OCI-LY3 (cell line): Measurements from ENCODE around the gene HSPB2.
A peak's percentile ranks its signal among the peaks of the same experiment; 100 is the strongest.

Source experiments
- H2AFZ ChIP-seq: fragments of 200-600, 300-600 bp; shearing (Covaris generic); 2 replicates; pipeline ENCODE4 v1.6.0; 2014; ENCODE audit warnings: antibody characterized with exemption, low read depth, low read length
- H3K27ac ChIP-seq: fragments of 200-600, 300-600 bp; sonication (generic); 2 replicates; pipeline ENCODE4 v1.5.1; 2014; ENCODE audit warnings: mild to moderate bottlenecking, low read length, moderate library complexity, mixed read lengths
- H3K27me3 ChIP-seq: fragments of 200-600, 300-600 bp; sonication (generic); 2 replicates; pipeline ENCODE4 v1.6.1; 2014; ENCODE audit warnings: low read depth, low read length, mixed read lengths
- H3K36me3 ChIP-seq: fragments of 200-600, 300-600 bp; sonication (generic); replicated peaks from 2 replicates; pipeline ENCODE3; 2014; ENCODE audit warnings: low read depth, low read length, mixed read lengths
- H3K4me1 ChIP-seq: fragments of 300-600, 200-600 bp; sonication (generic); 2 replicates; pipeline ENCODE4 v1.6.1; 2014; ENCODE audit warnings: low read length, mixed read lengths
- H3K4me2 ChIP-seq: fragments of 200-600, 300-600 bp; sonication (generic); 2 replicates; pipeline ENCODE4 v1.6.1; 2014; ENCODE audit warnings: low read length, mixed read lengths
- H3K4me3 ChIP-seq: fragments of 300-600, 200-600 bp; sonication (generic); 2 replicates; pipeline ENCODE4 v1.5.1; 2014; ENCODE audit warnings: antibody characterized with exemption, mild to moderate bottlenecking, low read length, moderate library complexity
- H3K79me2 ChIP-seq: fragments of 300-600, 200-600 bp; shearing (Covaris generic); 2 replicates; pipeline ENCODE4 v1.6.1; 2014; ENCODE audit warnings: mild to moderate bottlenecking, low read length, mixed read lengths
- H3K9ac ChIP-seq: fragments of 300-600, 200-600 bp; shearing (Covaris generic); 2 replicates; pipeline ENCODE4 v1.6.0; 2014; ENCODE audit warnings: mild to moderate bottlenecking, low read length, moderate library complexity
- H3K9me3 ChIP-seq: fragments of 200-600, 300-600 bp; shearing (Covaris generic); 2 replicates; pipeline ENCODE4 v1.6.1; 2014; ENCODE audit warnings: low read length, mixed read lengths; ENCODE audit not compliant: insufficient read depth
- H4K20me1 ChIP-seq: fragments of 200-600, 300-600 bp; sonication (generic); 2 replicates; pipeline ENCODE4 v1.6.1; 2016; ENCODE audit warnings: low read length, mixed read lengths; ENCODE audit not compliant: insufficient read depth
- EZH2phosphoT487 ChIP-seq: fragments of 200-600 bp; shearing (Covaris generic); IDR thresholded peaks from 2 replicates; pipeline ENCODE4 v1.6.1; 2018; ENCODE audit warnings: antibody characterized with exemption, mixed run types, low read depth
- TF ChIP-seq, protein P1 (sequence below): fragments of 200-600, 300-600 bp; sonication (generic); IDR thresholded peaks from 2 replicates; pipeline ENCODE4 v1.5.1; 2014; ENCODE audit warnings: antibody characterized with exemption, low read length, low read depth

The HSPB2 gene

DNA sequence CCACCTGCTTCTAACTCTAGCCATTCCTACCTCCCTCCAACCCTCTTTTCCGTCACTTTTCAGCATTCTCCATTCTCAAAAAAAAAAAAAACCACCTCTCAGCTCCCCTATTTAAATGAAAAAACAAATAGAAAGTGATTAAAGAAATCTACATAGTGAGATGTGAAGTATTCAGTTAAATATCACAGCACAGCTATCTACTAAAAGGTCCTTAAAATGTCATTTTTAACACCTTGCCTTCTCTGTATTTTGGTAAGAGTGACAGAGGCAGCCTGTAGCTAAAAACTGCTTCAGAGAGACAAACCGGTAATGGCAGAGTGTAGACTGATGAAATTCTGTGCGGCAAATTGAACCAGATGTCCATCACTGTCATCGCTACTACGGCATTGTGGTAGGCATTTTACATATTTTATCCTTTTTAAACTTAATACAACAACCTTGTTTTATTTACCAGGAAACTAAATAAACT, 40.8 kb upstream of the HSPB2 start:
- peak overlapping the region; percentile 86 for H3K4me3 ChIP-seq
- peak overlapping the region; percentile 81 for H3K9ac ChIP-seq
- H3K4me1 ChIP-seq = peaks cover 15% of the 10 kb centered on the region
- H3K9me3 ChIP-seq = no peaks in the 10 kb centered on the region
- H4K20me1 ChIP-seq = no peaks in the 10 kb centered on the region
- TF ChIP-seq EZH2phosphoT487 = no peak
- TF ChIP-seq, protein P1, sequence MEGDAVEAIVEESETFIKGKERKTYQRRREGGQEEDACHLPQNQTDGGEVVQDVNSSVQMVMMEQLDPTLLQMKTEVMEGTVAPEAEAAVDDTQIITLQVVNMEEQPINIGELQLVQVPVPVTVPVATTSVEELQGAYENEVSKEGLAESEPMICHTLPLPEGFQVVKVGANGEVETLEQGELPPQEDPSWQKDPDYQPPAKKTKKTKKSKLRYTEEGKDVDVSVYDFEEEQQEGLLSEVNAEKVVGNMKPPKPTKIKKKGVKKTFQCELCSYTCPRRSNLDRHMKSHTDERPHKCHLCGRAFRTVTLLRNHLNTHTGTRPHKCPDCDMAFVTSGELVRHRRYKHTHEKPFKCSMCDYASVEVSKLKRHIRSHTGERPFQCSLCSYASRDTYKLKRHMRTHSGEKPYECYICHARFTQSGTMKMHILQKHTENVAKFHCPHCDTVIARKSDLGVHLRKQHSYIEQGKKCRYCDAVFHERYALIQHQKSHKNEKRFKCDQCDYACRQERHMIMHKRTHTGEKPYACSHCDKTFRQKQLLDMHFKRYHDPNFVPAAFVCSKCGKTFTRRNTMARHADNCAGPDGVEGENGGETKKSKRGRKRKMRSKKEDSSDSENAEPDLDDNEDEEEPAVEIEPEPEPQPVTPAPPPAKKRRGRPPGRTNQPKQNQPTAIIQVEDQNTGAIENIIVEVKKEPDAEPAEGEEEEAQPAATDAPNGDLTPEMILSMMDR = no peak
- peak overlapping the region; percentile 98 for H2AFZ ChIP-seq
- no peaks in the 10 kb centered on the region for H3K27me3 ChIP-seq
- peak overlapping the region; percentile 14; the same call in 1 of the 2 replicates for H3K27ac ChIP-seq
- H3K36me3 ChIP-seq = peaks cover 25% of the 10 kb centered on the region
- peak overlapping the region; percentile 92 for H3K4me2 ChIP-seq
- peaks cover 7% of the 10 kb centered on the region for H3K79me2 ChIP-seq

DNA sequence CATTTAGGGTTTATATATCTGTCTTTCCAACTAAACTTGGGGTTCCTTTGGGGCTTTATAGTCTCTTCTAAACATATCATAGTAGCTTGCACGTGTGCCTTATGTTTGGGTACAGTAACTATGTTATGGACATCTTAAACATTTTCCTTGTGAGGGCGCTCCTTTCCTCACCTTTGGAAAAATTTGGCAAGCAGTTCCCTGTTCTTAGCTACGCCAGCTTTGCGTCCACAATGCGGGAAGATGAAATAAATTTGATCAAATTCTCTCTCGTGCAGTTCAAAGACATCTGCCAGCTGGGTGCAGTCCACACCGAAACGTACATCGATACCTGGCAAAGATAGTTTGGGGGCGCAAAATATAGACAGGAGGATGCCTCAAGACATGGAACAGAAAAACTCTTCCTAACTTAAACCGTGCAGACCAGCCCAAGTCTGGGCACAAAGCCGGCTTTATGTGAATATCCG, 34.1 kb upstream of the HSPB2 start:
- Histone ChIP-seq H3K4me3 (peak overlapping the region; percentile 86), H3K9ac (peak overlapping the region; percentile 91), H3K79me2 (peaks cover 13% of the 10 kb centered on the region), H3K27ac (peak overlapping the region; percentile 88), H3K36me3 (peaks cover 10% of the 10 kb centered on the region), H4K20me1 (no peaks in the 10 kb centered on the region), H3K27me3 (no peaks in the 10 kb centered on the region), H2AFZ (peak overlapping the region; percentile 96), H3K9me3 (no peaks in the 10 kb centered on the region), H3K4me2 (peak overlapping the region; percentile 65), H3K4me1 (peaks cover 6% of the 10 kb centered on the region)
- TF ChIP-seq EZH2phosphoT487 = no peak
- TF ChIP-seq, protein P1 = no peak

DNA sequence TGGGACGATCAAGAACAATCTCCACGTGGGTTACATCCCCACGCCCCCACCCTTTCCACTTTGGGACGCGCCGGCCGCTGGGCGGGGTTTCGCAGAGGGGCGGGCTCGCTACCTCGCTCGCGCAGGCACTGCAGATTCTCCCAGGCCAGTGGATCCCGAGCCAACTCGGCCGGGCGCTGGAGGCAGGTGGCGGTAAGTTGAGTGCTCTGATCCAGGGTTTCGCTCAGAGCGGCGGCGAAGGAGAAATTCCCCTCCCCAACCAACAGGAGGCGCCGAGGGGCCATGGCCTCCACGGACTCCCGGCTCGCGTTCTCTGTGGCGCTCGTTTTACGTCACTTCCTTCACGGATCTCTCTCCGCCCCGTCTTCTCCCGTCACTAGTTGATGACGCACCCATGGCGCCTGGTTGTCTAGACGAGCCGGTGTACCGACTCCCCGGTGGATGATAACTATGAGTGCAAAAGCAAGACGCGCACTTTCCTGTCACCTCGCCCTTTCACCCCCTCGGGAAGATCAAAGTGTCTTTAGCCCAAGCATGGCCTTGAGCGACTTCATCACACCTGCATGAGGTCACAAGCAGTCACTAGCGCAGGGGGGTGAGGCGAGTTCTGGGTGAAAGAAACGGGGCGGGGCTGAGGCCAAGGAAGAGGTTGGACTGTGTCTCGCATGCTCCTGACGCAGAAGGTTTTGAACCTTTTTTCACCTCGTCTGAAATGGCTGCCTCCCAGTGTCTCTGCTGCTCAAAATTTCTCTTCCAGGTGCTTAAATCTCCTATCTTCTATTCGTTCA, 33.5 kb upstream of the HSPB2 start, which contains the start of the genes CFAP68 and FDXACB1:
TSS of gene CFAP68 (plus strand) at position 693 of the 788 bp plus-strand sequence. CDS start at position 713, 20 bp downstream.
TSS of gene FDXACB1 (minus strand) at position 317 of the 788 bp plus-strand sequence. CDS start at position 284, 33 bp downstream.
- peak within 1 kb of the TSS; percentile 96 for H2AFZ ChIP-seq
- peaks cover 7% of the 10 kb centered on the region for H3K36me3 ChIP-seq
- no peaks in the 10 kb centered on the region for H3K9me3 ChIP-seq
- H3K4me2 ChIP-seq = peak within 1 kb of the TSS; percentile 77
- TF ChIP-seq, protein P1 = peak; percentile 87
- TF ChIP-seq EZH2phosphoT487 = no peak
- H3K27ac ChIP-seq = peak within 1 kb of the TSS; percentile 88
- peaks cover 6% of the 10 kb centered on the region for H3K4me1 ChIP-seq
- H4K20me1 ChIP-seq = no peaks in the 10 kb centered on the region
- H3K27me3 ChIP-seq = no peaks in the 10 kb centered on the region
- peaks cover 13% of the 10 kb centered on the region for H3K79me2 ChIP-seq
- H3K4me3 ChIP-seq = peak within 1 kb of the TSS; percentile 86
- H3K9ac ChIP-seq = peak within 1 kb of the TSS; percentile 91

DNA sequence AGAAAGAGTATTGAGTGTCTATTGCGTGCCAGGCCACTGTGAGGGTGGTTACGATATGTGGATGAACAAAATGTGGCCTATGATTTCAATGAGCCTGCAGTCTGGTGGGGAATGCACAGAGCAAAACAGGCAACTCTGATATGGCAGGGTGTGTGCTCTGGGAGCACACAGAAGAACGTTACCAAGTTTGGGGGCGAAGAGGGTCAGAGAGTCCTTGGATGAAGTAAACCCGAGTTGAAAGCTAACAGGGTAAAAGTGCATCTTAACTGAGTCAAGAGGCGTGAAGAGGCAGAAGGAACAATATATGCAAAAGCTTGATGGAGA, 32.9 kb upstream of the HSPB2 start:
- H3K79me2 ChIP-seq = peaks cover 13% of the 10 kb centered on the region
- peaks cover 6% of the 10 kb centered on the region for H3K4me1 ChIP-seq
- peak overlapping the region; percentile 91 for H3K9ac ChIP-seq
- peak overlapping the region; percentile 86 for H3K4me3 ChIP-seq
- peak overlapping the region; percentile 96 for H2AFZ ChIP-seq
- peak overlapping the region; percentile 88 for H3K27ac ChIP-seq
- H4K20me1 ChIP-seq = no peaks in the 10 kb centered on the region
- no peaks in the 10 kb centered on the region for H3K9me3 ChIP-seq
- H3K4me2 ChIP-seq = peak overlapping the region; percentile 77
- H3K27me3 ChIP-seq = no peaks in the 10 kb centered on the region
- TF ChIP-seq EZH2phosphoT487 = no peak
- TF ChIP-seq, protein P1 = no peak
- H3K36me3 ChIP-seq = peaks cover 7% of the 10 kb centered on the region
